GM21723 (cell line): Measurements from ENCODE around the gene CCM2.

Experiments
- ATAC-seq: cut with Tn5 transposase; IDR thresholded peaks from one replicate; pipeline ENCODE4 v1.9.1; 2021; ENCODE audit warnings: mild to moderate bottlenecking, moderate library complexity; ENCODE audit not compliant: unreplicated experiment

CCM2 gene

GRCh38 chr7:44969049-44969700 lies 30.8 kb upstream of the CCM2 start:
- no peak for ATAC-seq

GRCh38 chr7:44969701-44970522 lies 30.1 kb upstream of the CCM2 start:
- ATAC-seq: no peak

- no peak for ATAC-seq
These were observed 29.4 kb upstream of the CCM2 start for GRCh38 chr7:44970523-44971051.

- ATAC-seq: no peak
These were observed 28.7 kb upstream of the CCM2 start for GRCh38 chr7:44971188-44971901.

- no peak for ATAC-seq
These were observed 28.0 kb upstream of the CCM2 start for GRCh38 chr7:44971902-44972441.

- no peak for ATAC-seq
These were observed 27.4 kb upstream of the CCM2 start for GRCh38 chr7:44972562-44972961.

GRCh38 chr7:44973610-44974401 lies 26.2 kb upstream of the CCM2 start:
- ATAC-seq: no peak

GRCh38 chr7:44974549-44974948 lies 25.5 kb upstream of the CCM2 start:
- ATAC-seq: no peak

GRCh38 chr7:44975331-44976039 lies 24.5 kb upstream of the CCM2 start:
- ATAC-seq: no peak

- ATAC-seq: no peak
These were observed 23.8 kb upstream of the CCM2 start for GRCh38 chr7:44976040-44976745.

GRCh38 chr7:44976746-44977196 lies 23.2 kb upstream of the CCM2 start:
- ATAC-seq: no peak

- ATAC-seq: no peak
These were observed 22.6 kb upstream of the CCM2 start for GRCh38 chr7:44977304-44977958.

GRCh38 chr7:44977959-44978335 lies 22.1 kb upstream of the CCM2 start:
- no peak for ATAC-seq

- ATAC-seq: peak; percentile 62
These were observed 21.3 kb upstream of the CCM2 start, which contains the start of gene MYO1G for GRCh38 chr7:44978511-44979366. MYO1G (minus strand) TSS chr7:44979015; CDS start chr7:44978961, 54 bp downstream.

GRCh38 chr7:44979481-44980392 lies 20.3 kb upstream of the CCM2 start:
- ATAC-seq: peak; percentile 8

- peak; percentile 59 for ATAC-seq
These were observed 19.5 kb upstream of the CCM2 start for GRCh38 chr7:44980393-44981034.
